GM12878 (cell line): ENCODE results near the gene SPTBN2. TPM values are rescaled to one million over a fixed set of nuclear protein-coding genes. Genes with fewer than 3 reads are reported as not detected.

ENCODE experiments used
- ATAC-seq: fragments of 200-7000 bp; cut with Tn5 transposase; 3 replicates; pipeline ENCODE4 v1.9.1; 2020; ENCODE audit warnings: mild to moderate bottlenecking, moderate library complexity
- BruUV-seq: library from RNA; stranded (reverse); fragments of 400-500 nt; replicated peaks from 2 replicates; lab custom pipeline; 2021; lab: Mats Ljungman, UMichigan
- CTCF ChIA-PET: fragments of 300-600 bp; sonication (Branson Sonifier 250); formaldehyde crosslinking; extraction: SDS; loops from one replicate; lab custom pipeline; 2021; ENCODE audit warnings: inconsistent platforms; lab: Yijun Ruan, JAX
- POLR2A ChIA-PET: fragments of 350-600 bp; formaldehyde crosslinking; extraction: SDS; loops from one replicate; lab custom pipeline; 2021; ENCODE audit warnings: inconsistent platforms; lab: Charles Lee
- RAD21 ChIA-PET: fragments of 300-600 bp; sonication (Branson Sonifier 250); formaldehyde crosslinking; loops from one replicate; lab custom pipeline; 2023; ENCODE audit warnings: antibody characterized with exemption; ENCODE audit not compliant: unreplicated experiment; lab: Charles Lee
- SMC1A ChIA-PET: fragments of 300-600 bp; sonication (Branson Sonifier 250); formaldehyde crosslinking; loops from one replicate; lab custom pipeline; 2023; ENCODE audit not compliant: unreplicated experiment, uncharacterized antibody; lab: Charles Lee
- DNase-seq: peaks from one replicate; pipeline ENCODE4 v3.0.0-alpha.2; 2011; ENCODE audit warnings: low read depth, low spot score
- FAIRE-seq: peaks from 3 replicates; lab custom pipeline; 2011; peaks lifted over from hg19 to GRCh38; lab: Jason Lieb, UNC
- H2AFZ ChIP-seq: 2 replicates; pipeline ENCODE4 v1.6.0; 2011; ENCODE audit warnings: low read depth, low read length, control low read depth; ENCODE audit not compliant: control insufficient read depth
- H3K27ac ChIP-seq: 2 replicates; pipeline ENCODE4 v1.5.1; 2011; ENCODE audit warnings: control low read depth; ENCODE audit not compliant: control insufficient read depth, insufficient read depth
- H3K27me3 ChIP-seq, 2 experiments: replicated peaks in 1 of 2; 2 replicates each; pipeline versions ENCODE4 v1.6.0 to v1.6.1; 2011; ENCODE audit warnings: low read length in 1 of 2; ENCODE audit not compliant: control insufficient read depth in 2 of 2, insufficient read depth in 2 of 2
- H3K36me3 ChIP-seq, 2 experiments: 2 replicates each; pipeline ENCODE4 v1.5.1; 2011; ENCODE audit warnings: low read length in 1 of 2; ENCODE audit not compliant: control insufficient read depth in 2 of 2, insufficient read depth in 2 of 2
- H3K4me1 ChIP-seq: 2 replicates; pipeline ENCODE4 v1.6.1; 2011; ENCODE audit warnings: mild to moderate bottlenecking, low read length, moderate library complexity, mixed read lengths; ENCODE audit not compliant: control insufficient read depth, insufficient read depth
- H3K4me2 ChIP-seq: 2 replicates; pipeline ENCODE4 v1.6.0; 2011; ENCODE audit warnings: control low read depth; ENCODE audit not compliant: control insufficient read depth, insufficient read depth
- H3K4me3 ChIP-seq: fragments of 200-600 bp; sonication (generic); 2 replicates; pipeline ENCODE4 v1.5.1; 2016
- H3K79me2 ChIP-seq: 2 replicates; pipeline ENCODE4 v1.6.0; 2011; ENCODE audit warnings: low read length; ENCODE audit not compliant: control insufficient read depth, insufficient read depth
- H3K9ac ChIP-seq: 2 replicates; pipeline ENCODE4 v1.8.0; 2011; ENCODE audit warnings: low read length, control low read depth, mixed read lengths; ENCODE audit not compliant: control insufficient read depth, insufficient read depth
- H3K9me3 ChIP-seq: replicated peaks from 3 replicates; pipeline ENCODE4 v1.5.1; 2011; ENCODE audit warnings: mild to moderate bottlenecking, low read length; ENCODE audit not compliant: control insufficient read depth, insufficient read depth
- H4K20me1 ChIP-seq: 2 replicates; pipeline ENCODE4 v1.6.0; 2011; ENCODE audit not compliant: control insufficient read depth, insufficient read depth
- BCL3 ChIP-seq: IDR thresholded peaks from 2 replicates; pipeline ENCODE4 v1.6.1; 2011; ENCODE audit warnings: borderline replicate concordance, low read depth, mild to moderate bottlenecking, moderate library complexity, low read length; ENCODE audit not compliant: insufficient read depth, poor library complexity, severe bottlenecking
- E2F8 ChIP-seq: fragments of 450-650 bp; IDR thresholded peaks from 2 replicates; pipeline ENCODE4 v1.6.1; 2018; ENCODE audit warnings: mild to moderate bottlenecking, low read depth, moderate library complexity; ENCODE audit not compliant: partially characterized antibody
- EZH2 ChIP-seq: IDR thresholded peaks from 2 replicates; pipeline ENCODE4 v1.6.1; 2012; ENCODE audit warnings: low read depth, mild to moderate bottlenecking, control low read depth, inconsistent platforms, low read length, borderline replicate concordance; ENCODE audit not compliant: control insufficient read depth
- HDAC2 ChIP-seq: fragments of 200-600 bp; sonication (generic); IDR thresholded peaks from 2 replicates; pipeline ENCODE4 v1.6.1; 2017
- JUND ChIP-seq: IDR thresholded peaks from 2 replicates; pipeline ENCODE4 v1.6.1; 2012; ENCODE audit warnings: low read depth, mild to moderate bottlenecking, low read length, improper control_type of control experiment, moderate library complexity
- MLLT1 ChIP-seq: fragments of 450-650 bp; IDR thresholded peaks from 2 replicates; pipeline ENCODE4 v1.6.1; 2016; ENCODE audit warnings: mild to moderate bottlenecking
- POLR2A ChIP-seq: IDR thresholded peaks from 2 replicates; pipeline ENCODE4 v1.6.1; 2011; ENCODE audit warnings: low read depth, mild to moderate bottlenecking, low read length
- RUNX3 ChIP-seq: IDR thresholded peaks from 2 replicates; pipeline ENCODE4 v1.6.1; 2012; ENCODE audit warnings: low read length, inconsistent platforms
- WGBS: methylation state at CpG from one replicate; pipeline ENCODE4 v1.1.6; 2016; ENCODE audit warnings: low lambda C conversion rate; ENCODE audit not compliant: insufficient replicate concordance, insufficient coverage; ENCODE audit errors: missing lambda C conversion rate; 5-methylcytosine and 5-hydroxymethylcytosine counted together
- in situ Hi-C: fragments of 300-500 bp; cut with MboI; formaldehyde crosslinking; loops from 9 replicates; pipeline ENCODE4 v1.14.3; 2018; ENCODE audit warnings: mixed read lengths
- intact Hi-C: fragments of 100-400 bp; cut with micrococcal nuclease; formaldehyde crosslinking; loops from one replicate; pipeline ENCODE4 v1.14.2; 2022; ENCODE audit not compliant: unreplicated experiment
- polyA plus RNA-seq, 11 experiments: library from polyadenylated mRNA; depleted of rRNA in 4 of 11; unstranded in 6 of 11; stranded (reverse) in 5 of 11; fragments of >200 nt; fragmentation: Nextera tagmentation in 4 of 11; fragmentation: Illumina TruSeq in 1 of 11; extraction: Ambion mirVana in 4 of 11; extraction: Trizol in 1 of 11; gene quantifications; 1 replicate in 1 of 11; 2 replicates in 10 of 11; pipeline versions ENCODE4 v1.2.1 to v1.2.3, GENCODE V29; 2011 to 2016; ENCODE audit warnings: inconsistent platforms in 2 of 11, missing spikeins in 2 of 11, low read depth in 1 of 11
- total RNA-seq, 4 experiments: library from RNA; depleted of rRNA in 3 of 4; stranded (reverse); fragments of >200 nt in 3 of 4; fragmentation: Illumina TruSeq in 1 of 4; extraction: Trizol in 1 of 4; gene quantifications; 2 replicates each; pipeline versions ENCODE4 v1.2.1 to v1.2.3, GENCODE V29; 2013 to 2021
- TF ChIP-seq, protein P1 (sequence below): fragments of 450-650 bp; IDR thresholded peaks from 2 replicates; pipeline ENCODE4 v1.6.1; 2017; ENCODE audit warnings: low read depth, mild to moderate bottlenecking, moderate library complexity

SPTBN2 gene
- total and polyA plus RNA-seq, 10 of the 15 experiments (the other 5 are each of a cell fraction or from before 2014, with no cell fraction given) = 0.38 to 1.0 (median 0.69) TPM; not detected in 5

- no peak overlapping the region for H3K4me3 ChIP-seq
- H3K4me1 ChIP-seq = no peaks in the 10 kb centered on the region
- POLR2A ChIA-PET = interaction anchor here (2.8 kb wide), 1 partner anchor 13 kb away, joined by 12 read pairs; the partner anchor contains the start of gene RBM4
- H3K9me3 ChIP-seq = no peaks in the 10 kb centered on the region
- H3K4me2 ChIP-seq = no peak overlapping the region
- no peak for TF ChIP-seq BCL3
- TF ChIP-seq RUNX3 = peak; percentile 42; the same call in 1 of the 2 replicates
- TF ChIP-seq POLR2A = peak; percentile 20; the same call in 1 of the 2 replicates
- TF ChIP-seq MLLT1 = no peak
- TF ChIP-seq EZH2 = no peak
- no peak for TF ChIP-seq E2F8
- TF ChIP-seq, protein P1, sequence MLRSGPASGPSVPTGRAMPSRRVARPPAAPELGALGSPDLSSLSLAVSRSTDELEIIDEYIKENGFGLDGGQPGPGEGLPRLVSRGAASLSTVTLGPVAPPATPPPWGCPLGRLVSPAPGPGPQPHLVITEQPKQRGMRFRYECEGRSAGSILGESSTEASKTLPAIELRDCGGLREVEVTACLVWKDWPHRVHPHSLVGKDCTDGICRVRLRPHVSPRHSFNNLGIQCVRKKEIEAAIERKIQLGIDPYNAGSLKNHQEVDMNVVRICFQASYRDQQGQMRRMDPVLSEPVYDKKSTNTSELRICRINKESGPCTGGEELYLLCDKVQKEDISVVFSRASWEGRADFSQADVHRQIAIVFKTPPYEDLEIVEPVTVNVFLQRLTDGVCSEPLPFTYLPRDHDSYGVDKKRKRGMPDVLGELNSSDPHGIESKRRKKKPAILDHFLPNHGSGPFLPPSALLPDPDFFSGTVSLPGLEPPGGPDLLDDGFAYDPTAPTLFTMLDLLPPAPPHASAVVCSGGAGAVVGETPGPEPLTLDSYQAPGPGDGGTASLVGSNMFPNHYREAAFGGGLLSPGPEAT = no peak
- no peak for TF ChIP-seq JUND
- TF ChIP-seq HDAC2 = no peak
- FAIRE-seq (no peak), DNase-seq (no peak), ATAC-seq (peak; percentile 64)
- no peaks in the 10 kb centered on the region for H3K27me3 ChIP-seq
- RAD21 ChIA-PET = no interaction called here
- no peak overlapping the region for H3K9ac ChIP-seq
- 6% methylated on average over 1 of the region's 2 CpGs for WGBS
- H4K20me1 ChIP-seq = peaks cover 14% of the 10 kb centered on the region; the same call in 1 of the 2 replicates
- SMC1A ChIA-PET = interaction anchor here (2.0 kb wide), 1 partner anchor 13 kb away, joined by 6 read pairs; the partner anchor contains the start of gene RBM4
- no peak overlapping the region for H2AFZ ChIP-seq
- BruUV-seq = no TSS peak
- peaks cover 4 to 29% of the 10 kb centered on the region in 2 experiments for H3K36me3 ChIP-seq
- CTCF ChIA-PET = no interaction called here
- peaks cover 33% of the 10 kb centered on the region for H3K79me2 ChIP-seq
- in situ Hi-C loops = no loop called here
- intact Hi-C loops = no loop called here
- no peak overlapping the region for H3K27ac ChIP-seq
Measured at GRCh38 chr11:66651016-66651415, 78.0 kb downstream of the SPTBN2 start.
